Left lung (tissue), 14 donors: Measurements from ENCODE around the gene BPNT1. TPM values are rescaled to one million over a fixed set of nuclear protein-coding genes. Genes with fewer than 3 reads are reported as not detected.
A peak's percentile ranks its signal among the peaks of the same experiment; 100 is the strongest.

Source experiments
- ATAC-seq: fragments of 200-7000 bp; cut with Tn5 transposase; one replicate; pipeline ENCODE4 v1.9.1; 2020; ENCODE audit warnings: moderate library complexity
- DNase-seq, 4 donors: peaks; one replicate each; pipeline ENCODE4 v3.0.0-alpha.2; 2013 to 2020
- H3K27ac ChIP-seq, 2 donors: fragments of 200-600 bp; sonication (generic) in 1 of 2; one replicate each; pipeline versions ENCODE4 v1.5.0 to v1.8.0; 2020 to 2021
- H3K27me3 ChIP-seq, 2 donors: fragments of 200-600 bp; sonication (generic) in 1 of 2; one replicate each; pipeline versions ENCODE4 v1.5.0 to v1.8.0; 2020 to 2021
- H3K36me3 ChIP-seq, 2 donors: fragments of 200-600 bp; sonication (generic) in 1 of 2; one replicate each; pipeline versions ENCODE4 v1.5.0 to v1.8.0; 2020 to 2021
- H3K4me1 ChIP-seq, 2 donors: fragments of 200-600 bp; one replicate each; pipeline ENCODE4 v1.8.0; 2021
- H3K4me3 ChIP-seq, 2 donors: fragments of 200-600 bp; sonication (generic) in 1 of 2; one replicate each; pipeline versions ENCODE4 v1.5.0 to v1.8.0; 2020 to 2021; ENCODE audit warnings: mild to moderate bottlenecking in 1 of 2
- H3K9me3 ChIP-seq, 2 donors: fragments of 200-600 bp; sonication (generic) in 1 of 2; one replicate each; pipeline versions ENCODE4 v1.5.0 to v1.8.0; 2020 to 2021
- intact Hi-C, 2 donors: fragments of 100-400 bp; cut with DNase I; formaldehyde crosslinking; loops; one replicate each; pipeline versions ENCODE4 v1.11.2 to v1.14.2; 2022
- long read RNA-seq, 12 donors: library from polyadenylated mRNA in 2 of 12; unstranded in 2 of 12; transcript quantifications; one replicate each; pipeline ENCODE4 v2.0.0 and lab custom pipeline, GENCODE V29; 2019 to 2026
- polyA plus RNA-seq, 6 donors: library from polyadenylated mRNA; unstranded; fragments of 120-200 nt; gene quantifications; one replicate each; pipeline ENCODE4 v1.2.1, GENCODE V29; 2013; ENCODE audit not compliant: insufficient read length in 6 of 6
- total RNA-seq, 2 donors: library from RNA; stranded (reverse); fragmentation: NEBNext Ultra II Directional; extraction: Animal tissue kit (Norgen Biotek cat#: 25700); gene quantifications; one replicate each; pipeline ENCODE4 v1.2.1, GENCODE V29; 2021
- TF ChIP-seq, protein P1 (sequence below), 2 donors: fragments of 200-600 bp; sonication (generic) in 1 of 2; IDR thresholded peaks; one replicate each; pipeline versions ENCODE4 v1.5.0 to v1.8.0; 2021; ENCODE audit warnings: antibody characterized with exemption in 2 of 2
- donor health status: DM: no; HTN: yes; CAD: no.
- donor health status: DM: no; HTN: no; CAD: no.

Gene BPNT1, protein sequence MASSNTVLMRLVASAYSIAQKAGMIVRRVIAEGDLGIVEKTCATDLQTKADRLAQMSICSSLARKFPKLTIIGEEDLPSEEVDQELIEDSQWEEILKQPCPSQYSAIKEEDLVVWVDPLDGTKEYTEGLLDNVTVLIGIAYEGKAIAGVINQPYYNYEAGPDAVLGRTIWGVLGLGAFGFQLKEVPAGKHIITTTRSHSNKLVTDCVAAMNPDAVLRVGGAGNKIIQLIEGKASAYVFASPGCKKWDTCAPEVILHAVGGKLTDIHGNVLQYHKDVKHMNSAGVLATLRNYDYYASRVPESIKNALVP
- total RNA-seq (10 to 100 TPM; 23.9 to 33.3 TPM), polyA plus RNA-seq (10 to 100 TPM; 39.6 to 49.9 (median 44.1) TPM)
- long read RNA-seq, donor 1, transcript BPNT1-201 (9 exons, 2,465 nt), result major isoform, 5 of 12 reads
- long read RNA-seq, donor 1, partial matches to known transcripts, result 6 of 12 reads
- long read RNA-seq, donor 1, other reads (novel, unspliced or antisense), result 0 of 12 reads
- long read RNA-seq, donor 2, transcript BPNT1-201 (9 exons, 2,465 nt), result major isoform, 7 of 7 reads
- long read RNA-seq, donor 2, partial matches to known transcripts, result 0 of 7 reads
- long read RNA-seq, donor 2, other reads (novel, unspliced or antisense), result 0 of 7 reads
- long read RNA-seq, donor 3, transcript BPNT1-201 (9 exons, 2,465 nt), result major isoform, 5 of 5 reads
- long read RNA-seq, donor 3, partial matches to known transcripts, result 0 of 5 reads
- long read RNA-seq, donor 3, other reads (novel, unspliced or antisense), result 0 of 5 reads
- long read RNA-seq, donor 4, transcript BPNT1-201 (9 exons, 2,465 nt), result major isoform, 11 of 26 reads
- long read RNA-seq, donor 4, partial matches to known transcripts, result 4 of 26 reads
- long read RNA-seq, donor 4, other reads (novel, unspliced or antisense), result 8 of 26 reads
- long read RNA-seq, donor 5, partial matches to known transcripts, result 0 of 3 reads
- long read RNA-seq, donor 5, other reads (novel, unspliced or antisense), result 0 of 3 reads
- long read RNA-seq, donor 6, partial matches to known transcripts, result 0 of 4 reads
- long read RNA-seq, donor 6, other reads (novel, unspliced or antisense), result 0 of 4 reads
- long read RNA-seq, donor 7, partial matches to known transcripts, result 0 of 3 reads
- long read RNA-seq, donor 7, other reads (novel, unspliced or antisense), result 0 of 3 reads
- long read RNA-seq, donor 8, partial matches to known transcripts, result 0 of 5 reads
- long read RNA-seq, donor 8, other reads (novel, unspliced or antisense), result 0 of 5 reads
- long read RNA-seq, donor 9, result 0 reads
- long read RNA-seq, donor 10, transcript BPNT1-201 (9 exons, 2,465 nt), result major isoform, 14 of 23 reads
- long read RNA-seq, donor 10, partial matches to known transcripts, result 3 of 23 reads
- long read RNA-seq, donor 10, other reads (novel, unspliced or antisense), result 5 of 23 reads
- long read RNA-seq, donor 11, transcript BPNT1-201 (9 exons, 2,465 nt), result major isoform, 7 of 7 reads
- long read RNA-seq, donor 11, partial matches to known transcripts, result 0 of 7 reads
- long read RNA-seq, donor 11, other reads (novel, unspliced or antisense), result 0 of 7 reads
- long read RNA-seq, donor 12, partial matches to known transcripts, result 0 of 2 reads
- long read RNA-seq, donor 12, other reads (novel, unspliced or antisense), result 0 of 2 reads

GRCh38 chr1:220089650-220090556 lies at the start of gene BPNT1:
TSS of gene BPNT1 (minus strand) at chr1:220089788. CDS start at chr1:220079846, 9,942 bp downstream.
- H3K4me1 ChIP-seq, result peaks cover 2 to 35% of the 10 kb centered on the region in 2 donors
- H3K36me3 ChIP-seq, result no peaks in the 10 kb centered on the region
- H3K27me3 ChIP-seq, result no peaks in the 10 kb centered on the region
- ATAC-seq (peak; percentile 88), DNase-seq (peak; percentile 88 to 96 (median 96))
- TF ChIP-seq, protein P1, sequence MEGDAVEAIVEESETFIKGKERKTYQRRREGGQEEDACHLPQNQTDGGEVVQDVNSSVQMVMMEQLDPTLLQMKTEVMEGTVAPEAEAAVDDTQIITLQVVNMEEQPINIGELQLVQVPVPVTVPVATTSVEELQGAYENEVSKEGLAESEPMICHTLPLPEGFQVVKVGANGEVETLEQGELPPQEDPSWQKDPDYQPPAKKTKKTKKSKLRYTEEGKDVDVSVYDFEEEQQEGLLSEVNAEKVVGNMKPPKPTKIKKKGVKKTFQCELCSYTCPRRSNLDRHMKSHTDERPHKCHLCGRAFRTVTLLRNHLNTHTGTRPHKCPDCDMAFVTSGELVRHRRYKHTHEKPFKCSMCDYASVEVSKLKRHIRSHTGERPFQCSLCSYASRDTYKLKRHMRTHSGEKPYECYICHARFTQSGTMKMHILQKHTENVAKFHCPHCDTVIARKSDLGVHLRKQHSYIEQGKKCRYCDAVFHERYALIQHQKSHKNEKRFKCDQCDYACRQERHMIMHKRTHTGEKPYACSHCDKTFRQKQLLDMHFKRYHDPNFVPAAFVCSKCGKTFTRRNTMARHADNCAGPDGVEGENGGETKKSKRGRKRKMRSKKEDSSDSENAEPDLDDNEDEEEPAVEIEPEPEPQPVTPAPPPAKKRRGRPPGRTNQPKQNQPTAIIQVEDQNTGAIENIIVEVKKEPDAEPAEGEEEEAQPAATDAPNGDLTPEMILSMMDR (IDR thresholded peaks at IDR 0.05), result no peak
- H3K4me3 ChIP-seq, result peak within 1 kb of the TSS; percentile 38 to 60
- peak within 1 kb of the TSS; percentile 49 to 83 for H3K27ac ChIP-seq
- intact Hi-C loops, result no loop called here
- no peaks in the 10 kb centered on the region for H3K9me3 ChIP-seq

GRCh38 chr1:220137019-220137786 lies 47.6 kb upstream of the BPNT1 start:
- TF ChIP-seq, protein P1 (IDR thresholded peaks at IDR 0.05), result no peak
- peaks cover 0 to 6% of the 10 kb centered on the region in 2 donors for H3K4me1 ChIP-seq
- H3K27ac ChIP-seq, result peak overlapping the region in 1 of 2 donors; percentile 9
- no peaks in the 10 kb centered on the region for H3K9me3 ChIP-seq
- intact Hi-C loops, result no loop called here
- no peaks in the 10 kb centered on the region for H3K27me3 ChIP-seq
- DNase-seq (peak in 1 of 4 donors; percentile 35), ATAC-seq (peak; percentile 80)
- H3K4me3 ChIP-seq, result no peak overlapping the region
- H3K36me3 ChIP-seq, result peaks cover 0 to 81% of the 10 kb centered on the region in 2 donors

- TF ChIP-seq, protein P1 (IDR thresholded peaks at IDR 0.05), result no peak
- ATAC-seq (no peak), DNase-seq (no peak)
- Histone ChIP-seq H3K27ac (no peak overlapping the region), H3K4me1 (peaks cover 0 to 6% of the 10 kb centered on the region in 2 donors), H3K27me3 (no peaks in the 10 kb centered on the region), H3K36me3 (peaks cover 0 to 67% of the 10 kb centered on the region in 2 donors), H3K4me3 (no peak overlapping the region), H3K9me3 (no peaks in the 10 kb centered on the region)
- intact Hi-C loops, result no loop called here
Observed at GRCh38 chr1:220135755-220136154, 46.2 kb upstream of the BPNT1 start.
